NCI-H2227 treated with DMSO at 0.1 percent for 48 hours (cell line): Measurements from ENCODE around the gene IRGM.
"Not testable (repeated sequence)": the region's sequence is repeated elsewhere in the genome, so short reads cannot be mapped to it uniquely, and the experiment has no call there.

Source experiments
- DNase-seq: peaks from one replicate; lab custom pipeline; 2025; lab: John Stamatoyannopoulos, UW

IRGM gene, protein sequence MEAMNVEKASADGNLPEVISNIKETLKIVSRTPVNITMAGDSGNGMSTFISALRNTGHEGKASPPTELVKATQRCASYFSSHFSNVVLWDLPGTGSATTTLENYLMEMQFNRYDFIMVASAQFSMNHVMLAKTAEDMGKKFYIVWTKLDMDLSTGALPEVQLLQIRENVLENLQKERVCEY

DNA sequence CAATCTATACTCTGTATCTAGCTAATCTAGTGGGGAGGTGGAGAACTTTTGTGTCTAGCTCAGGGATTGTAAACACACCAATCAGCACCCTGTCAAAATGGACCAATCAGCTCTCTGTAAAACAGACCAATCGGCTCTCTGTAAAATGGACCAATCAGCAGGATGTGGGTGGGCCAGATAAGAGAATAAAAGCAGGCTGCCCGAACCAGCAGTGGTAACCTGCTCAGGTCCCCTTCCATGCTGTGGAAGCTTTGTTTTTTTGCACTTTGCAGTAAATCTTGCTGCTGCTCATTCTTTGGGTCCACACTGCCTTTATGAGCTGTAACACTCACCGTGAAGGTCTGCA lies at the start of gene IRGM:
Gene IRGM (plus strand): TSS at position 214 of the 346 bp plus-strand sequence. CDS start 1,603 bp downstream, outside the sequence.
- DNase-seq = not testable (repeated sequence)

DNA sequence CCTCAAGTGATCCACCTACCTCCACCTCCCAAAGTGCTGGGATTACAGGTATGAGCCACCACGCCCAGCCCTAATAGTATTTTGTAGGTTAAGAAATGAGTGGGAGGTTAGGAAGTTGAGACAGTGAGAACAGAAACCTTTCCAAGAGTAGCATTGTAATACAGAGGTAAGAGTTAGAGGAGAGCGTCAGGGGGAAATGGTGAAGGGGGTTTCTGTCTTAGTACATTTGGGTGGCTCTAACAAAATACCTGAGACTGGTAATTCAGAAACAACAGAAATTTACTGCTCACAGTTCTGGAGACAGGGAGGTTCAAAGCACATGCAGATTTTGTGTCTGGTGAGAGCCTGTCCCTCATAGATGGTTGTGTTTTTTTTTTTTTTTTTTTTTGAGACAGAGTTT lies 48.9 kb upstream of the IRGM start:
- no peak for DNase-seq

DNA sequence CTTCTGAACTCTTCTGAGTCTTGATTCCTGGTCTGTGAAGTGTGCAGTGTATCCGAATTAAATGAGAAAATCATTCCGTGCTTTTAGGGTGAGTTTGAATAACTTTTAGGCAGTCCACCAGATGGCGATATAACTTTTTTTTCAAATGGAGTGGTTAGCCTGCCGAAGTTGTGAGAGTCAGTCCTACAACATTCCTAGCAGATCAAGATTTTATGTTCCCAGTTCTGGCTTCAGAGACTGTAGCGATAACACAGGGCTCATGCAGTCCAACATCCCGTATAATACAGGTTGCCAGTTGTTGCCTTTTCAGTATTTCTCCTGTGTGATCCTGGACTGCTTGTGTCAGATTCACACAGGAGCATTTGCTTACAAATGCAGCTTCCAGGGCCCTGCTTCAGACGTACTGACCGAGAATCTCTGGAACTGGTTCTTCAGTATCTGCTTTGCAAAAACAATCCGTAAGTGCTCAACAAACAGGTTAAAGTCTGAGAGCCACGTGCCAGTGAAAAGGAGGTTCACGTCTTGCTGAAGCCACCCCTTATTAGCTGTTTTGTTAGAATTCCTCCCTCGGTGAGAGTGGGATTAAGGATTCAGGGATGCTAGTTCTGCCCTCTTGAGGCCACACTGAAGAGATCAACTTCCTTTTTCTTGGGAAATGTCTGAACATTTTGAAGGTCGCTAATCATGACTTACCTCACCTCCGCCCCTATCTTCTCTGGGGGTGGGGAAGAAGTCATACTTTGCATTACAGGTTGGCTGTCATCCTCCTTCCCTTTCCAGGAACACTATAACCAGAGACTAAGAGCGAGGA lies 45.0 kb upstream of the IRGM start:
- DNase-seq = peak; percentile 61

DNA sequence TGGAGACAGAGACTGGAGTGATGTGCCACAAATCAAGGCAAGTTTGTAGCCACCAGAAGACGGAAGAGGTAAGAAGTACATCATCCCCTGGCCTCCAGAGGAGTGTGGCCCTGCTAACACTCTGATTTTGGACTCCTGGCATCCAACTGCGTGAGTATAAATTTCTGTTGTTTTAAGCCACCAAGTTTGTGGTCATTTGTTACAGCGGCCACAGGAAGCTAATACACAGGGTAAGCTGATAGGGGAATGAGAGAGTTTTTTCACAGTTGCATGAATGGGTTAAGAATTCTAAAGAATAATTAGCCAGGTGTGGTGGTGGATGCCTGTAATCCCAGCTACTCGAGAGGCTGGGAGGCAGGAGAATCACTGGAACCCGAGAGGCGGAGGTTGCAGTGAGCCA lies 41.9 kb upstream of the IRGM start:
- DNase-seq = no peak

DNA sequence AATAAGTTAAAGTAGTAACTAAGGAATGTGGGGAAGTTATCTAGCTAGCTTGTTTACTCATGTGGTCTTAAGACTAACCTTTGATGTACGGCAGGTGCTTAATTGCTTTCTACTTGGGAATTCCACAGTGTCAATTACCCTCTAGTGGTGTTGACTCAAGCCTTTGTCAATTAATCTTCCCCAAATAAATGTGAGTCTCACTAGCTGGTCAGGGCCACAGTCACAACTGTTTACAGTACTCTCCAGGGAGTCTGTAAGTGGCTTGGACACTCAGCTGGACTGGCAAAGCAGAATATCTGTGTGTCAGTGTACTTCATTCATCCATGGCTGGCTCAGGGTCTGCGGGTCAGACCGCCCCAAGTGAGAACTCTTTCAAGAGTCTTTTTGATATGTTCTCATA lies 37.0 kb upstream of the IRGM start:
- no peak for DNase-seq

DNA sequence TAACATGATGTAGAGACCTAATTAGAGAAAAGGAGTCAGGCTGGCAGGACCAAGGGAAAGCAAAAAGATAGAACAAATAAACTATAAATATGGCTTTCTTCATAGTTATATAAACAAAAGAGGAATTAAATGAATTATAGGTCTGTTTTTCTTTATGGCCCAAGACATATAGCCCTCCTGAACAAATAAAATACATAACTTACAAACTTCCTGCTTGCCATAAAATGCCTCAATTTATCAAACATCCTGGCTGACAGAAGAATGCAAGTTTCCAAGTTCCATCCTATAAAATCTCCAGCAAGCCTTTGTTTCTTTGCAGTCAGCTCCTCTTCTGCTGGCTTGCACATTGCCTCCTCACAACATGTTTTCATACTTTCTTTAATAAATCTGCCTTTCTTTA lies 31.3 kb upstream of the IRGM start:
- DNase-seq = no peak

DNA sequence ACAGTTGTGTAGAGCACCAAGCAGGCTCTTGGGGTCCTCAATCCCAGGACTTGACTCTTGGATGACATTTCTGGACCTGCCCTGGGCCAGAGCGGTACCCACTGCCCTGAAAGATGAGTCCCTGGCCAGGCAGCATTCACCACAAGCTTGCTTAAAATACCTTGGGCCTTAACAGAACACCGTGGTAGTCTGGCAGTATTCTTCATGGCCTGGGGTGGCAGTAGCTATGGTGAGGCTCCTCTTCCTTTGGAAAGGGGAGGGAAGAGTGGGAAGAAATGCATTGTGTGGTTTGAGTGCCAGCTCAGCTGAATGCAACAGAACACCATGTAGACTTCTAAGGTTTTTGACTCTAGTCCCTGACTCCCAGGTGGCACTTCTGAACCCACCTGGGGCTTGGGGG lies 29.4 kb upstream of the IRGM start:
- DNase-seq = no peak

DNA sequence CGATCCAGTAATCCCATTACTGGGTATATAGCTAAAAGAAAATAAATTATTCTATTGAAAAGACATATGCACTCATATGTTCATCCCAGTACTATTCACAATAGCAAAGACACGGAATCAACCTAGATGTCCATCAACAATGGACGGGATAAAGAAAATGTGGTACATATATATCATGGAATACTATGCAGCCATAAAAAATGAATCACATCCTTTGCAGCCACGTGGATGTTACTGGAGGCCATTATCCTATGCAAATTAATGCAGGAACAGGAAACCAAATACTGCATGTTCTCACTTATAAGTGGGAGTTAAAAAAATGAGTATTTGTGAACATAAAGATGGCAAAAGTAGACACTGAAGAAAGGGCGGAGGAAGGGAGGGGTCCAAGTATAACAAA lies 16.6 kb upstream of the IRGM start:
- no peak for DNase-seq

DNA sequence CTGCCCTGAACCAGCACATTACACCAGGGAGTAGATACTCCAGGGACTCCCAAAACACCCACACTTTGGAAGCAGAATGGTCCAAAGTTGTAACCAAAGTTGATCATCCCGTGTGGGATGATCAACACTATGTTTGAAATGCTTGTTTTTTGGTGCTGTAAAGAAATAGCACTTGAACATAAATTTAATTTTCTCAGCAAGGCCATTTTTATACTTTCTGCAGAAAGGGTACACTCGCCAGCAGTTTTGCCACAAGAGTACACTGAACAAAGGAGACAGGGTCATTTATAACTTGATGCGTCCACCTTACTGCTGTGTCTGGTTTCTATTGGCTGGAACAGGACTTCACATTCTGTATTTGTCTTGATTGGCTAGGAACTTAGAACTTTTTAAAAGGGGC lies 14.5 kb upstream of the IRGM start:
- not testable (repeated sequence) for DNase-seq

DNA sequence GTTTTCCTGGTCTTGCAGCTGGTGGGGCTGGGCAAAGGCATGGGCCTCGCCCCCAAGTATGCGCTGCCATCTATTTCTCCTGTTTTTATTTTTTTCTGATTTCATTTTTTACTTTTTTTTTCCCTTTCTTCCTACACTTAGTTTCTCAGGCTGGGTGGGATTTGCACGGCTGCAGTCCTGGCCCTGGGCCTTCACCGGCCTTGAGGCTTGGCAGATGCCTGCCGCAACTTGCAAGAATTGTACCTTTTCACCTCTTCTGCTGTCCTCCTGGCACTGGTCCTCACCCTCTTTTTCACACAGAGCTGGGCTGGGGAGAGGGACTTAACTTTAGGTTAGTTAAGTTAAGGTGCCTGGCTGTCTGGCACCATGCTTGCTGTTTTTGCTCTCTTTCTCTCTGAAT lies 10.3 kb upstream of the IRGM start:
- DNase-seq = no peak

DNA sequence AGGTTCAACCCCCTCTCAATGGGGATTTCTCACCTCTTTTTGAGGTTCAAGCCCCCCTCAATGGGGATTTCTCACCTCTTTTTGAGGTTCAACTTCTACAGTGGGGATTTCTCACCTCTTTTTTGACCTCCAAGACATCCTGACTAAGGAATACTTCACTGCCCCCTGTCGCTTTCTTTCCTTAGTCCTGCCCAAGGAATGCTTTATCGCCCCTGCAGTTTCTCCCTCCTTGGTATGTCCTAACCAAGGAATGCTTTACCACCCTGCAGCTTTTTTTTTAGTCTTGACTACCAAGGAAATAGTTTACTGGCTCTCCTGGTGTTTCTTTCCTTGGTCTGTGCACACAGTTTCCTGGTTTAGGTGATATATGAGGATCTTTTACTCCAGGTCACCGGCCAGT lies 9.6 kb upstream of the IRGM start:
- no peak for DNase-seq

DNA sequence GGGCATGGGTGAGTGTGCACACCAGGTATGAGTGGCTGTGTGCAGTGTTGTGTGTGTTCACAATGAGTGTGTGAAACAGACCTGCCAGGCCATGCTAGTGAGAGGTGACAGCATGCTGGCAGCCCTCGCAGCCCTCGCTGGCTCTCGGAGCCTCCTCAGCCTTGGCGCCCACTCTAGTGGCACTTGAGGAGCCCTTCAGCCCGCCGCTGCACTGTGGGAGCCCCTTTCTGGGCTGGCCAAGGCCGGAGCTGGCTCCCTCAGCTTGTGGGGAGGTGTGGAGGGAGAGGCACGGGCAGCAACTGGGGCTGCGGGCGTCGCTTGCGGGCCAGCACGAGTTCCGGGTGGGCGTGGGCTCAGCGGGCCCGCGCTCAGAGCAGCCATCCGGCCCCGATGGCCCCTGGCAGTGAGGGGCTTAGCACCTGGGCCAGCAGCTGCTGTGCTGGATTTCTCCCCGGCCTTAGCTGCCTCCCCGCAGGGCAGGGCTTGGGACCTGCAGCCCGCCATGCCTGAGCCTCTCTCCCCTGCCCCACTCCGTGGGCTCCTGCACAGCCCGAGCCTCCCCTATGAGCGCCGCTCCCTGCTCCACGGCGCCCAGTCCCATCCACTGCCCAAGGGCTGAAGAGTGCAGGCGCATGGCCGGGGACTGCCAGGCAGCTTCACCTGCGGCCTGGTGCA lies 999 bp upstream of the IRGM start:
- DNase-seq = not testable (repeated sequence)

DNA sequence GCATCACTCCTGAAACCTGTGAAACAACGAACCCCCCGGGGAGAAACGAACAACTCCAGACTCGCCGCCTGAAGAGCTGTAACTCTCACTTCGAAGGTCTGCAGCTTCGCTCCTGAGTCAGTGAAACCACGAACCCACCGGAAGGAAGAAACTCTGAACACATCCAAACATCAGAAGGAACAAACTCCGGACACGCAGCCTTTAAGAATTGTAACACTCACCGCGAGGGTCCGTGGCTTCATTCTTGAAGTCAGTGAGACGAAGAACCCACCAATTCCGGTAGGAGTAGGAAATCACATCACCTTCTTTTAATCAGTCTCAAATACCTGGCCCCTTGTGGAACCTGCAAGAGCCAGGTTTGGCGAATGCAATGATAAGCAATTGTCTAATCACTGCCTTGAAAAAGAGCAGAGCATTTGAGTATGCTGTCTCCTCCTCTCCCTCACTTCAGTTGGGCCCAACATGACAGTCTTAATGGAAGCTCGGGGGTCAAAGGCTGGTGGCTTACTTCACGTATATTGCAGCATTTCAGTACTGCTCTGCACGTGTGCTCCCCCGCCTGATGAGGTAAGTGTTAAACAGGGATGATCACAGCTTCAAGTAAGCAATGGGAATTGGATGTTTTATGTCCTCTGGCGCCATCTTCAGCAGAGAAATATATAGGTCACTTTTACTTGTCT lies 473 bp downstream of the IRGM start:
- DNase-seq = peak; percentile 40

DNA sequence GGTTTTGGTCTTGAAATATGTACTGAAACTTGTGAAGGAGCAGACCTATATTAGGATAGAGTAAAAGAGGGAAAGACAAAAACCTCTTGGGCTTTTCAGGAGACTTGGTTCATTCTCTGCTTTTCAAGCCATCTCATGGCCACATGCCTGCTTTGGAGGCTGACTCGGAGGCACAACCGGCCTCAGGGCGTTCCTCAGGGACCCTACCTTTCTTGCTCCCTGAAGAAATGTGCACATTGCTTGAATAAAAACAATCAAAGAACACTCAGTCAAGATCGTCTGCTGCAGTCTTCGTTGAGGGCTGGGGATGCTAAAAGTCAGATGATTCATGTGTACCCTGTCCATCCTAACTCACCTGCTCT lies 994 bp downstream of the IRGM start:
- DNase-seq = no peak

DNA sequence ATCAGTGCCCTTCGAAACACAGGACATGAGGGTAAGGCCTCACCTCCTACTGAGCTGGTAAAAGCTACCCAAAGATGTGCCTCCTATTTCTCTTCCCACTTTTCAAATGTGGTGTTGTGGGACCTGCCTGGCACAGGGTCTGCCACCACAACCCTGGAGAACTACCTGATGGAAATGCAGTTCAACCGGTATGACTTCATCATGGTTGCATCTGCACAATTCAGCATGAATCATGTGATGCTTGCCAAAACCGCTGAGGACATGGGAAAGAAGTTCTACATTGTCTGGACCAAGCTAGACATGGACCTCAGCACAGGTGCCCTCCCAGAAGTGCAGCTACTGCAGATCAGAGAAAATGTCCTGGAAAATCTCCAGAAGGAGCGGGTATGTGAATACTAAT lies 1.9 kb downstream of the IRGM start:
- DNase-seq = no peak

DNA sequence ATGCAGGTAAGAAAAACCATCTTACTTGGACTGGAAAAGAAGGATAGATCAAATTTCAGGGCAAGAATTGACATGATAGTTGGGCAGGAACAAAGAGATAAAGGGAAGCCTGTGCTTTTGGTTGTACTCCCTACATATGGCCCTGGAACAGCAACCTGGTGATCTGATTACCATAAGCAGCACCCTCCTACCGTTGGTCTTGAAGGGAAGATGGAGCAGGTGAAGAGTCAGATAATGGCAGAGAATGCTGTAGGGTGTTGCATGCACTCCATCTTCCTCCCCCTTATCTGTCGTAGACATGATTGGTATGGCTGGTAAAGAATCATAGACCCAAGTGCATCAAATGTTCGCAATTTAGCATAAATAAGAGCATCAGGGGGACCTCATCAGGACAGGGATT lies 4.7 kb downstream of the IRGM start:
- no peak for DNase-seq

DNA sequence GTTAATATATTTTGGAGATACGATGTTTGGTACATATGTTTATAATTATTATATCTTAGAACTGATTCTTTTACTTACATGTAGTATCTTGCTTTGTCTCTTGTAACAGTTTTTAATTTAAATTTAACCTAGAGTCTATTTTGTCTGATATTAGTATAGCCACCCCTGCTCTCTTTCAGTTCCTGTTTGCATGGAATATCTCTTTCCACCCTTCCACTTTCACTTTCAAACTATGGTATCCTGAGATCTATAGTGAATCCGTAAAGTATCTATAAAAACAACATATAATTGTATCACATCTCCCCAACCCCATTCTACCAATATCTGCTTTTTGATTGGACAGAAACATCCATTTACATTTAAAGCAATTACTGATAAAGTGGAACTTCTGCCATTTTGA lies 7.2 kb downstream of the IRGM start:
- no peak for DNase-seq

DNA sequence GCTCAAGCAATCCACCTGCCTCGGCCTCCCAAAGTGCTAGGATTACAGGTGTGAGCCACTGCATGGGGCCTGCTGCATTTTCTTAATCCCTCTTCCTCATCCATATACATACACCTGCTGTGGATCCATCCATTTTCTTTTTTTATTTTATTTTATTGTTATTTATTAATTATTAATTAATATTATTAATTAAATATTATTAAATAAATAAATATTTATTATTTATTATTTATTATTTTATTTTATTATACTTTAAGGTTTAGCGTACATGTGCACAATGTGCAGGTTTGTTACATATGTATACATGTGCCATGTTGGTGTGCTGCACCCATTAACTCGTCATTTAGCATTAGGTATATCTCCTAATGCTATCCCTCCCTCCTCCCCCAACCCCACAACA lies 10.4 kb downstream of the IRGM start:
- not testable (repeated sequence) for DNase-seq

DNA sequence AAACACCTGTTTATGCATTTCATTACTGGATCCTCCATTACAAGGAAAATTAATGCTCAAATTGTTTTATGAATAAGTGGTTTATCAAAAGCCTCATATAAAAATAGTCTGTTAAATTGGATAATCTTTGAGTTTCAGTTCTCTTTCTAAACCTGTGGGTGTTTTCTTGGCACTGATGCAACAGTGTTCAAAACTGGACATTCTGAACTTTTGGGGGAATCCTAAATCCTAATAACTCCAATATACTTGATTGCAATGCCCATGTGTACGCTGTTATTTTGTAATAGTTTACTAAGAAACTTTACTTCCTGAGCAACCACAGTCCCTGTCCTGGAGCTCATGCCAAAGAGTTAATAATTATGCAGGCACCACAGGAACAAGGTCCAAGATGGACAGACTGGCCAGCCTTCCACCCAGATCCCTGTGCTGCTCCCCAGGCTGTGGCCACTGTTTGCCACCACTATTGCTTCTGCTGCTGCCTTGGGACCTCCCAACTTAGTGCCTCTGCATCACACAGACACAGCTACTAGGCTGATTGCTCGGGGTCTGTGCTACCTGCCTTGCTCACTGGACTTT lies 14.0 kb downstream of the IRGM start:
- DNase-seq = no peak

DNA sequence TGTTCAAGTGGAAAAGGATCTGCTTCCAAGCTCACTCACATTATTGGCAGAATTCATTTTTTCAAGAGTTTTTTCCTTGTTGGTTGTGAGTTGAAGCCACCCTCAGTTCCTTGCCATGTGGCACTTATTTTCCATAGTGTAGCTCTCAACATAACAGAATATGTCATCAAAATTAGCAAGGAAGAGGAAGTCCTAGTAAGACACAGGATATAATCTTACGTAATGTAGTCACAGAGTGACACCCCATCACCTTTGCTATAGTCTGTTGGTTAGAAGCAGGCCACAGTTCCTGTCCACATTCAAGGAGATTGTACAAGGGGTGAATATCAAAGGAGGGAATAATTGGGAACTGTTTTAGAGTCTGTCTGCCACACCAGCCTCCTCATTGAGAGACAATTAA lies 15.7 kb downstream of the IRGM start:
- DNase-seq = no peak

DNA sequence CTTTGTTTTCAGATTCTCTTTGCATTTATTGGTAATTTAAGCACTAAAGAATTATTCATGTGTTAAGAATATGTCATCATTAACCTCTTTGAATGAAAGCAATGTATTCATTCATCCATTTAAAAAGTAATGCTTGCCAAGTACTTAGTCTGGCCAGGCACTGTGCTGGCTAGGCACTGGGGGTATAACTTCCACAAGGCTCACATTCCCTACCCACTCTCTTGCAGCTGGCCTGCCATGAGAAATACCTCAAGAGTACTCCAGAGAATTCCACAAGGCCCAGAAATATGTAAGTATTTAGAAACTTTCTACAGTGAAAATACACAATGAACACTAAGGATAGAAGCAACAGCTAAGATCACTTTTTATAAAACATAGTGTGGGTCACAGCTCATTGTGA lies 33.0 kb downstream of the IRGM start:
- DNase-seq = no peak
